Measurements from ENCODE around the gene OR13C3.
"Not testable (repeated sequence)": the region's sequence is repeated elsewhere in the genome, so short reads cannot be mapped to it uniquely, and the experiment has no call there.

Gene OR13C3

GRCh38 chr9:104536756-104537155 lies at the start of gene OR13C3:
Gene OR13C3 (minus strand): TSS chr9:104536856. CDS start chr9:104536723, 133 bp downstream.
- DNase-seq (ENCODE audit: low read depth in 2 of 2) = no peak

- no peak for DNase-seq (ENCODE audit: low read depth in 2 of 2)
Observed at GRCh38 chr9:104580562-104580961, 43.9 kb upstream of the OR13C3 start.

GRCh38 chr9:104577263-104577662 lies 40.6 kb upstream of the OR13C3 start:
- no peak for DNase-seq (ENCODE audit: low read depth in 2 of 2)

- no peak for DNase-seq (ENCODE audit: low read depth in 2 of 2)
Observed at GRCh38 chr9:104575456-104575855, 38.8 kb upstream of the OR13C3 start.

- DNase-seq (ENCODE audit: low read depth in 2 of 2) = no peak
Observed at GRCh38 chr9:104572612-104573011, 36.0 kb upstream of the OR13C3 start.

GRCh38 chr9:104568868-104569267 lies 32.2 kb upstream of the OR13C3 start, which contains the start of gene OR13C8:
Gene OR13C8 (plus strand): TSS chr9:104569168. CDS start chr9:104569168, 0 bp downstream.
- no peak for DNase-seq (ENCODE audit: low read depth in 2 of 2)

- DNase-seq (ENCODE audit: low read depth in 2 of 2) = no peak
Observed at GRCh38 chr9:104564358-104564757, 27.7 kb upstream of the OR13C3 start.

GRCh38 chr9:104556830-104557634 lies 20.4 kb upstream of the OR13C3 start:
- no peak for DNase-seq (ENCODE audit: low read depth in 2 of 2)

GRCh38 chr9:104555521-104555920 lies 18.9 kb upstream of the OR13C3 start:
- DNase-seq (ENCODE audit: low read depth in 2 of 2) = no peak

GRCh38 chr9:104553261-104553660 lies 16.6 kb upstream of the OR13C3 start:
- no peak for DNase-seq (ENCODE audit: low read depth in 2 of 2)

GRCh38 chr9:104544644-104545043 lies 8.0 kb upstream of the OR13C3 start:
- DNase-seq (ENCODE audit: low read depth in 2 of 2) = no peak

GRCh38 chr9:104539275-104539674 lies 2.6 kb upstream of the OR13C3 start:
- no peak for DNase-seq (ENCODE audit: low read depth in 2 of 2)

GRCh38 chr9:104527109-104527508 lies 9.5 kb downstream of the OR13C3 start, which contains the start of gene OR13C4:
Gene OR13C4 (minus strand): TSS chr9:104527209. CDS start chr9:104527209, 0 bp downstream.
- DNase-seq (ENCODE audit: low read depth in 2 of 2) = no peak

GRCh38 chr9:104520241-104520640 lies 16.4 kb downstream of the OR13C3 start:
- DNase-seq (ENCODE audit: low read depth in 2 of 2) = not testable (repeated sequence)

GRCh38 chr9:104514901-104515300 lies 21.8 kb downstream of the OR13C3 start:
- no peak for DNase-seq (ENCODE audit: low read depth in 2 of 2)

GRCh38 chr9:104506565-104506964 lies 30.1 kb downstream of the OR13C3 start:
- no peak for DNase-seq (ENCODE audit: low read depth in 2 of 2)

- DNase-seq (ENCODE audit: low read depth in 2 of 2) = no peak
Observed at GRCh38 chr9:104503963-104504362, 32.7 kb downstream of the OR13C3 start, which contains the start of gene OR13F1. Gene OR13F1 (plus strand): TSS chr9:104504263. CDS start chr9:104504263, 0 bp downstream.

GRCh38 chr9:104503440-104503839 lies 33.2 kb downstream of the OR13C3 start:
- DNase-seq (ENCODE audit: low read depth in 2 of 2) = no peak

- no peak for DNase-seq (ENCODE audit: low read depth in 2 of 2)
Observed at GRCh38 chr9:104494808-104495207, 41.8 kb downstream of the OR13C3 start.
